DND-41 (cell line): ENCODE results near the gene RBFOX1.

Source experiments
- ATAC-seq: fragments of 200-7000 bp; cut with Tn5 transposase; 3 replicates; pipeline ENCODE4 v1.9.1; 2021; ENCODE audit warnings: low read depth; ENCODE audit not compliant: insufficient read depth
- DNase-seq: peaks from one replicate; pipeline ENCODE4 v3.0.0-alpha.2; 2020
- H2AFZ ChIP-seq: 2 replicates; pipeline ENCODE4 v1.6.0; 2012; ENCODE audit warnings: low read depth, low read length
- H3K27ac ChIP-seq: 2 replicates; pipeline ENCODE4 v1.5.1; 2012; ENCODE audit warnings: low read length, inconsistent platforms
- H3K27me3 ChIP-seq: fragments of 200-600 bp; sonication (generic); 2 replicates; pipeline ENCODE4 v1.6.0; 2012; ENCODE audit warnings: low read length, mild to moderate bottlenecking, inconsistent platforms; ENCODE audit not compliant: insufficient read depth, poor library complexity
- H3K36me3 ChIP-seq: 2 replicates; pipeline ENCODE4 v1.5.1; 2012; ENCODE audit warnings: low read length, inconsistent platforms; ENCODE audit not compliant: insufficient read depth
- H3K4me1 ChIP-seq: 2 replicates; pipeline ENCODE4 v1.5.1; 2012; ENCODE audit warnings: mild to moderate bottlenecking, low read length; ENCODE audit not compliant: insufficient read depth
- H3K4me2 ChIP-seq: 2 replicates; pipeline ENCODE4 v1.6.0; 2012; ENCODE audit warnings: mild to moderate bottlenecking, moderate library complexity, low read length, inconsistent platforms; ENCODE audit not compliant: insufficient read depth
- H3K4me3 ChIP-seq, 2 experiments: fragments of 200-600 bp in 1 of 2; shearing (Covaris generic) in 1 of 2; 2 replicates each; pipeline ENCODE4 v1.5.1; 2012 to 2016; ENCODE audit warnings: inconsistent platforms in 2 of 2, low read length in 2 of 2, mild to moderate bottlenecking in 2 of 2, low read depth in 1 of 2, moderate library complexity in 1 of 2
- H3K79me2 ChIP-seq: 2 replicates; pipeline ENCODE4 v1.6.0; 2012; ENCODE audit warnings: low read length, inconsistent platforms; ENCODE audit not compliant: insufficient read depth
- H3K9ac ChIP-seq: 2 replicates; pipeline ENCODE4 v1.6.0; 2012; ENCODE audit warnings: low read depth, mild to moderate bottlenecking, inconsistent platforms, low read length, moderate library complexity
- H3K9me3 ChIP-seq: 2 replicates; pipeline ENCODE4 v1.5.1; 2012; ENCODE audit warnings: low read length, moderate library complexity, mild to moderate bottlenecking, inconsistent platforms; ENCODE audit not compliant: insufficient read depth, severe bottlenecking
- H4K20me1 ChIP-seq: 2 replicates; pipeline ENCODE4 v1.6.0; 2012; ENCODE audit warnings: low read length; ENCODE audit not compliant: insufficient read depth
- EZH2 ChIP-seq: IDR thresholded peaks from 3 replicates; pipeline ENCODE4 v1.6.1; 2012; ENCODE audit warnings: borderline replicate concordance, low read depth, mild to moderate bottlenecking, moderate library complexity, low read length, inconsistent platforms; ENCODE audit not compliant: severe bottlenecking
- TF ChIP-seq, protein P1 (sequence below): IDR thresholded peaks from 2 replicates; pipeline ENCODE4 v1.5.1; 2012; ENCODE audit warnings: borderline replicate concordance, low read length, moderate library complexity, mild to moderate bottlenecking; ENCODE audit not compliant: poor library complexity, severe bottlenecking; ENCODE audit errors: extremely low read depth

RBFOX1 gene

DNA sequence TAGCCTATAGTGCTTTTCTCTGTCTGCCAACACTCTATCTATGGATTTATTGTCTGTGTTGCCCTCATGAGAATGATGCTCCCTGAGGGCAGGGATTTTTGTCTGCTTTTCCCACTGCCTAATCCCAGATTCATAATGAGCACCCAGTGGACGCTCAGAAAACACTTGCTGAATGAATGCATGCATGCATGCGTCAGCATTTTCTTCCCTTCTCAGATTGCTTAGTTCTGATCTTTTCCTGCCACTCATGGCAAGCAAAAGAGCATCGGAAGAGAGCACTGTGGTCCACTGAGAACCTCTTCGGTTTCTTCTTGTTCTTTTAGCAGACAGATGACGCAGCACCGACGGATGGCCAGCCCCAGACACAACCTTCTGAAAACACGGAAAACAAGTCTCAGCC lies 246.8 kb downstream of the RBFOX1 start:
- ATAC-seq: no peak
- no peak overlapping the region for H3K9ac ChIP-seq

DNA sequence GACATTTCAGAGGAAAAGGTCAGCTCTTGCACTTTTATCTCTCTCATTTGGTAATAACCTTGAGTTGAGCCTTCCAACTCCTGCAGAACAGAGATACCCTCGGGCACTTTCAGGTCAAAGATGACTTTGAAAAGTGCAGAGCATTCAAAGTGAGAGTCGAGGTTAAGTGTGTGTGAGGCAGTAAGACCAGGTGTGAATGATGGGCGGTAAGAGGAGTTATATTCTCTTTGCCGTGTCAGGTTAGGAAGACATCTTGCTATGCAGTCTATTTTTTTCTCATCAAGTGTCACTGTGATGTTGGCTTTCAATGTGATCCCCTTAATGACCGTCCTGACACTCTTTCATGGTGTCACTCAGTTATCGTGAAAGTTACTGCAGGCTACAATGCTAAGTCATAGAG lies 248.5 kb downstream of the RBFOX1 start:
- DNase-seq (no peak), ATAC-seq (no peak)
- Histone ChIP-seq H3K9me3 (no peaks in the 10 kb centered on the region), H3K27me3 (no peaks in the 10 kb centered on the region), H3K4me2 (no peak overlapping the region), H3K4me3 (no peak overlapping the region), H3K36me3 (no peaks in the 10 kb centered on the region), H2AFZ (no peak overlapping the region), H4K20me1 (no peaks in the 10 kb centered on the region), H3K27ac (no peak overlapping the region), H3K79me2 (no peaks in the 10 kb centered on the region), H3K4me1 (no peaks in the 10 kb centered on the region), H3K9ac (no peak overlapping the region)
- no peak for TF ChIP-seq EZH2
- TF ChIP-seq, protein P1, sequence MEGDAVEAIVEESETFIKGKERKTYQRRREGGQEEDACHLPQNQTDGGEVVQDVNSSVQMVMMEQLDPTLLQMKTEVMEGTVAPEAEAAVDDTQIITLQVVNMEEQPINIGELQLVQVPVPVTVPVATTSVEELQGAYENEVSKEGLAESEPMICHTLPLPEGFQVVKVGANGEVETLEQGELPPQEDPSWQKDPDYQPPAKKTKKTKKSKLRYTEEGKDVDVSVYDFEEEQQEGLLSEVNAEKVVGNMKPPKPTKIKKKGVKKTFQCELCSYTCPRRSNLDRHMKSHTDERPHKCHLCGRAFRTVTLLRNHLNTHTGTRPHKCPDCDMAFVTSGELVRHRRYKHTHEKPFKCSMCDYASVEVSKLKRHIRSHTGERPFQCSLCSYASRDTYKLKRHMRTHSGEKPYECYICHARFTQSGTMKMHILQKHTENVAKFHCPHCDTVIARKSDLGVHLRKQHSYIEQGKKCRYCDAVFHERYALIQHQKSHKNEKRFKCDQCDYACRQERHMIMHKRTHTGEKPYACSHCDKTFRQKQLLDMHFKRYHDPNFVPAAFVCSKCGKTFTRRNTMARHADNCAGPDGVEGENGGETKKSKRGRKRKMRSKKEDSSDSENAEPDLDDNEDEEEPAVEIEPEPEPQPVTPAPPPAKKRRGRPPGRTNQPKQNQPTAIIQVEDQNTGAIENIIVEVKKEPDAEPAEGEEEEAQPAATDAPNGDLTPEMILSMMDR: no peak

More for the DNA sequence above, 246.8 kb downstream of the RBFOX1 start:
- no peak for DNase-seq
- H3K27me3 ChIP-seq: no peaks in the 10 kb centered on the region
- no peak overlapping the region for H2AFZ ChIP-seq
- H3K4me3 ChIP-seq: no peak overlapping the region
- H4K20me1 ChIP-seq: no peaks in the 10 kb centered on the region
- H3K9me3 ChIP-seq: no peaks in the 10 kb centered on the region
- H3K36me3 ChIP-seq: no peaks in the 10 kb centered on the region
- TF ChIP-seq EZH2: no peak
- TF ChIP-seq, protein P1: no peak
- no peak overlapping the region for H3K4me2 ChIP-seq
- no peaks in the 10 kb centered on the region for H3K79me2 ChIP-seq
- no peak overlapping the region for H3K27ac ChIP-seq
- H3K4me1 ChIP-seq: no peaks in the 10 kb centered on the region

DNA sequence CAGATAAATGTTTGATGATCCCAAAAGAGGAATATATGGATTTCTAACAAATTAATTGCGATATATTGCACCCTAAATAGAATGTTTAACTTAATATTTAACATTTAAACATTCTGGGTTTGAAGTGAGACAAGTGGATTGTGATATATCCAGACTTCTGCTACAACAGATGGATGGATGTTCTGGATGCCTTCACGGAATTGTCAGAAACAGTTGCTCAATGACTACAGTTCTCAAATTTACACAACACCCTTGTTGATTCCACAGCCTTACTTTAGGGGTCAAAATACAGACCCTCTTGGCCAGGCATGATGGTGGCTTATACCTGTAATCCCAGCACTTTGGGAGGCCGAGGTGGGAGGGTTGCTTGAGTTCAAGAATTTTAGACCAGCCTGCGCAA lies 250.8 kb downstream of the RBFOX1 start:
- DNase-seq (no peak), ATAC-seq (no peak)
- Histone ChIP-seq H3K36me3 (no peaks in the 10 kb centered on the region), H3K79me2 (no peaks in the 10 kb centered on the region), H3K9me3 (no peaks in the 10 kb centered on the region), H3K4me2 (no peak overlapping the region), H2AFZ (no peak overlapping the region), H3K27me3 (no peaks in the 10 kb centered on the region), H3K4me3 (no peak overlapping the region), H3K4me1 (no peaks in the 10 kb centered on the region), H4K20me1 (no peaks in the 10 kb centered on the region), H3K27ac (no peak overlapping the region), H3K9ac (no peak overlapping the region)
- TF ChIP-seq EZH2: no peak
- TF ChIP-seq, protein P1: no peak

DNA sequence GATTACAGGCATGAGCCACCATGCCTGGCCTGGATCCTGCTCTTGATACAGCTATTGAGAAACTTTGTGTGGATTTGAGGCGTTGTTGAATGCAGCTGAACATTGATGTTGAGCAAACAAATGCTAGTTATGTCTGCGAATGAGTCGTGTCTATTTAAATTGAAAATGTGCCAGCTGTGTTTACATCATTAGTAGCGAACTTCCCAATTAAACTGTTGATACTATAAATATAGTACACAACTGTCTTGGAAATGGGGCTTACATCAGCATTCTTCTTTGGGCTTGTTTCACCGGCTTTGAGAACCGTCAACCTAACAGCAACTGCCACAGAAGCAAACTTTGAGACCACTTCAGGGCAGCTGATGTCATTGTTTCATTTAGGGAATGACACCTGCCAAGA lies 251.9 kb downstream of the RBFOX1 start:
- H3K36me3 ChIP-seq: no peaks in the 10 kb centered on the region
- H2AFZ ChIP-seq: no peak overlapping the region
- ATAC-seq: no peak
- no peak overlapping the region for H3K27ac ChIP-seq
- no peaks in the 10 kb centered on the region for H3K4me1 ChIP-seq
- DNase-seq: no peak
- no peak overlapping the region for H3K4me3 ChIP-seq
- TF ChIP-seq, protein P1: no peak
- TF ChIP-seq EZH2: no peak
- no peaks in the 10 kb centered on the region for H3K79me2 ChIP-seq
- no peaks in the 10 kb centered on the region for H3K27me3 ChIP-seq
- H3K9me3 ChIP-seq: no peaks in the 10 kb centered on the region
- H3K4me2 ChIP-seq: no peak overlapping the region
- H3K9ac ChIP-seq: no peak overlapping the region
- no peaks in the 10 kb centered on the region for H4K20me1 ChIP-seq
